CD14-positive monocyte (primary cell): ENCODE measurements around the gene FAM222B. TPM values are rescaled to one million over a fixed set of nuclear protein-coding genes. Genes with fewer than 3 reads are reported as not detected.

Source experiments
- DNase-seq, 3 donors: peaks; one replicate each; pipeline ENCODE4 v3.0.0-alpha.2; 2011 to 2022
- H2AFZ ChIP-seq: 2 replicates; pipeline ENCODE4 v1.6.0; 2012; ENCODE audit warnings: mild to moderate bottlenecking, low read depth, low read length, inconsistent platforms; ENCODE audit not compliant: insufficient read depth, poor library complexity, severe bottlenecking
- H3K27ac ChIP-seq, 2 donors: 1 replicate in 1 of 2; 2 replicates in 1 of 2; pipeline ENCODE4 v1.5.1; 2012 to 2013; ENCODE audit warnings: low read length in 2 of 2, control low read depth in 1 of 2, inconsistent platforms in 1 of 2, low read depth in 1 of 2, mild to moderate bottlenecking in 1 of 2
- H3K27me3 ChIP-seq, 2 donors: one replicate each; pipeline versions ENCODE4 v1.6.0 to v1.6.1; 2011 to 2013; ENCODE audit warnings: low read length in 2 of 2; ENCODE audit not compliant: control insufficient read depth in 2 of 2, insufficient read depth in 2 of 2
- H3K36me3 ChIP-seq, 2 donors: replicated peaks in 1 of 2; 1 replicate in 1 of 2; 2 replicates in 1 of 2; pipeline versions ENCODE4 v1.5.1 to v1.6.1; 2012 to 2013; ENCODE audit warnings: low read length in 2 of 2, control low read depth in 1 of 2, inconsistent platforms in 1 of 2, mild to moderate bottlenecking in 1 of 2; ENCODE audit not compliant: insufficient read depth in 2 of 2, control insufficient read depth in 1 of 2
- H3K4me1 ChIP-seq, 2 donors: 1 replicate in 1 of 2; 2 replicates in 1 of 2; pipeline versions ENCODE4 v1.5.1 to v1.6.1; 2012 to 2013; ENCODE audit warnings: low read length in 2 of 2, control low read depth in 1 of 2, inconsistent platforms in 1 of 2, mild to moderate bottlenecking in 1 of 2, moderate library complexity in 1 of 2; ENCODE audit not compliant: insufficient read depth in 2 of 2, control insufficient read depth in 1 of 2
- H3K4me2 ChIP-seq: replicated peaks from 2 replicates; pipeline ENCODE3; 2012; ENCODE audit warnings: low read length, moderate library complexity, mild to moderate bottlenecking; ENCODE audit not compliant: poor library complexity, severe bottlenecking; ENCODE audit errors: extremely low read depth
- H3K4me3 ChIP-seq, 3 experiments: fragments of 200-600 bp in 1 of 3; sonication (generic) in 1 of 3; replicated peaks in 1 of 3; 1 replicate in 2 of 3; 2 replicates in 1 of 3; pipeline ENCODE4 v1.5.1; 2011 to 2013; ENCODE audit warnings: low read length in 3 of 3, mild to moderate bottlenecking in 3 of 3, control low read depth in 2 of 3, low read depth in 2 of 3, inconsistent platforms in 1 of 3, moderate library complexity in 1 of 3
- H3K79me2 ChIP-seq: 2 replicates; pipeline ENCODE4 v1.6.0; 2012; ENCODE audit warnings: mild to moderate bottlenecking, control low read depth, inconsistent platforms, low read length, moderate library complexity; ENCODE audit not compliant: insufficient read depth
- H3K9ac ChIP-seq: 2 replicates; pipeline ENCODE4 v1.6.0; 2017; ENCODE audit warnings: low read length, mild to moderate bottlenecking; ENCODE audit not compliant: insufficient read depth, poor library complexity, severe bottlenecking
- H3K9me3 ChIP-seq, 2 donors: replicated peaks in 1 of 2; 1 replicate in 1 of 2; 2 replicates in 1 of 2; pipeline versions ENCODE4 v1.5.1 to v1.6.1; 2012 to 2013; ENCODE audit warnings: low read length in 2 of 2, control low read depth in 1 of 2; ENCODE audit not compliant: control insufficient read depth in 1 of 2, insufficient read depth in 1 of 2
- H4K20me1 ChIP-seq: 2 replicates; pipeline ENCODE4 v1.6.0; 2012; ENCODE audit warnings: mild to moderate bottlenecking, low read length, control low read depth, moderate library complexity; ENCODE audit not compliant: insufficient read depth
- H3K27ac Mint-ChIP-seq, 7 donors: one replicate each; pipeline ENCODE4 v1.8.0; 2020; ENCODE audit warnings: mild to moderate bottlenecking in 7 of 7, mixed read lengths in 7 of 7, moderate library complexity in 6 of 7, inconsistent platforms in 2 of 7
- H3K27me3 Mint-ChIP-seq, 3 donors: one replicate each; pipeline ENCODE4 v1.8.0; 2021 to 2022; ENCODE audit warnings: low read depth in 3 of 3, mild to moderate bottlenecking in 3 of 3, mixed read lengths in 3 of 3, moderate library complexity in 3 of 3, inconsistent platforms in 1 of 3
- H3K36me3 Mint-ChIP-seq, 2 donors: one replicate each; pipeline ENCODE4 v1.8.0; 2020; ENCODE audit warnings: mixed read lengths in 2 of 2, inconsistent platforms in 1 of 2, mild to moderate bottlenecking in 1 of 2
- H3K4me1 Mint-ChIP-seq: one replicate; pipeline ENCODE4 v1.8.0; 2020; ENCODE audit warnings: mild to moderate bottlenecking, mixed read lengths
- H3K4me3 Mint-ChIP-seq, 2 donors: one replicate each; pipeline ENCODE4 v1.8.0; 2020; ENCODE audit warnings: mild to moderate bottlenecking in 2 of 2, mixed read lengths in 2 of 2, moderate library complexity in 1 of 2
- H3K9me3 Mint-ChIP-seq, 7 donors: one replicate each; pipeline ENCODE4 v1.8.0; 2020 to 2022; ENCODE audit warnings: mixed read lengths in 7 of 7, mild to moderate bottlenecking in 6 of 7, moderate library complexity in 6 of 7, inconsistent platforms in 2 of 7
- WGBS: methylation state at CpG from one replicate; pipeline ENCODE4 v1.1.5; 2013; ENCODE audit warnings: missing lambda C conversion rate; ENCODE audit not compliant: insufficient coverage; 5-methylcytosine and 5-hydroxymethylcytosine counted together
- intact Hi-C, 2 donors: fragments of 100-400 bp; cut with micrococcal nuclease; formaldehyde crosslinking; loops; one replicate each; pipeline versions ENCODE4 v1.15.0 to v1.15.1; 2023
- polyA plus RNA-seq, 3 donors: library from polyadenylated mRNA; depleted of rRNA in 1 of 3; unstranded in 2 of 3; stranded (reverse) in 1 of 3; fragments of 300-500 nt in 2 of 3; fragments of >200 nt in 1 of 3; fragmentation: Illumina TruSeq in 2 of 3; gene quantifications; 1 replicate in 2 of 3; 2 replicates in 1 of 3; pipeline ENCODE4 v1.2.3, GENCODE V29; 2012 to 2021
- small RNA-seq: library from RNA; depleted of rRNA; stranded (forward); fragments of <200 nt; gene quantifications from one replicate; pipeline ENCODE3, GENCODE V24; 2012; ENCODE audit warnings: low read depth; ENCODE audit not compliant: insufficient read length
- TF ChIP-seq, protein P1 (sequence below): fragments of 200-600 bp; IDR thresholded peaks from one replicate; pipeline ENCODE4 v1.8.0; 2022; ENCODE audit warnings: antibody characterized with exemption, mild to moderate bottlenecking

FAM222B gene
- polyA plus RNA-seq, 3 donors, result 1.5 to 8.6 (median 1.9) TPM

GRCh38 chr17:28706471-28707338 lies 135.9 kb downstream of the FAM222B start:
- Mint-ChIP-seq H3K27me3 (peaks cover 0 to 6% (median 1%) of the 10 kb centered on the region in 3 donors), H3K36me3 (peaks cover 38 to 42% of the 10 kb centered on the region in 2 donors), H3K4me1 (peaks cover 10% of the 10 kb centered on the region), H3K27ac (peak overlapping the region in 2 of 7 donors; percentile 20 to 60), H3K4me3 (no peak overlapping the region), H3K9me3 (no peaks in the 10 kb centered on the region)
- peaks cover 28 to 41% of the 10 kb centered on the region in 2 donors for H3K36me3 ChIP-seq
- no peak overlapping the region for H3K9ac ChIP-seq
- no peaks in the 10 kb centered on the region for H3K27me3 ChIP-seq
- H3K27ac ChIP-seq, result no peak overlapping the region
- H3K4me2 ChIP-seq, result no peak overlapping the region
- no peaks in the 10 kb centered on the region for H3K79me2 ChIP-seq
- DNase-seq, result no peak
- H3K4me3 ChIP-seq, result no peak overlapping the region
- WGBS, result no CpG with 5 or more reads among the region's 7 CpGs
- peaks cover 7% of the 10 kb centered on the region for H4K20me1 ChIP-seq
- TF ChIP-seq, protein P1, sequence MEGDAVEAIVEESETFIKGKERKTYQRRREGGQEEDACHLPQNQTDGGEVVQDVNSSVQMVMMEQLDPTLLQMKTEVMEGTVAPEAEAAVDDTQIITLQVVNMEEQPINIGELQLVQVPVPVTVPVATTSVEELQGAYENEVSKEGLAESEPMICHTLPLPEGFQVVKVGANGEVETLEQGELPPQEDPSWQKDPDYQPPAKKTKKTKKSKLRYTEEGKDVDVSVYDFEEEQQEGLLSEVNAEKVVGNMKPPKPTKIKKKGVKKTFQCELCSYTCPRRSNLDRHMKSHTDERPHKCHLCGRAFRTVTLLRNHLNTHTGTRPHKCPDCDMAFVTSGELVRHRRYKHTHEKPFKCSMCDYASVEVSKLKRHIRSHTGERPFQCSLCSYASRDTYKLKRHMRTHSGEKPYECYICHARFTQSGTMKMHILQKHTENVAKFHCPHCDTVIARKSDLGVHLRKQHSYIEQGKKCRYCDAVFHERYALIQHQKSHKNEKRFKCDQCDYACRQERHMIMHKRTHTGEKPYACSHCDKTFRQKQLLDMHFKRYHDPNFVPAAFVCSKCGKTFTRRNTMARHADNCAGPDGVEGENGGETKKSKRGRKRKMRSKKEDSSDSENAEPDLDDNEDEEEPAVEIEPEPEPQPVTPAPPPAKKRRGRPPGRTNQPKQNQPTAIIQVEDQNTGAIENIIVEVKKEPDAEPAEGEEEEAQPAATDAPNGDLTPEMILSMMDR, result no peak
- peaks cover 7 to 8% of the 10 kb centered on the region in 2 donors for H3K4me1 ChIP-seq
- H3K9me3 ChIP-seq, result no peaks in the 10 kb centered on the region
- no peak overlapping the region for H2AFZ ChIP-seq
- intact Hi-C loops, result no loop called here

Small RNA genes within 50 kb of the gene (small RNA-seq; reads per million reads assigned to genes)
- gene RF00019 (not detected), gene SNORD42A (not detected), gene SNORD42B (1.2 reads per million), gene SNORD4A (not detected), gene SNORD4B (not detected)

Other genes starting within 250 kb of the FAM222B start
- 1 to 10 TPM in 1 of 3 donors, not detected in 2; 7.7 TPM for gene SPAG5, start 243.8 kb downstream of the FAM222B start, polyA plus RNA-seq
- 10 to 100 TPM in 1 of 3 donors, not detected in 2; 33.2 TPM for gene RSKR, start 228.6 kb downstream of the FAM222B start, polyA plus RNA-seq
- 10 to 100 TPM; 46.8 to 69.2 (median 53.2) TPM for gene BLTP2, start 197.6 kb downstream of the FAM222B start, polyA plus RNA-seq
- 100 to 1,000 TPM in 1 of 3 donors, 10 to 100 TPM in 2; 52.9 to 103 (median 84.5) TPM for gene SDF2, start 180.9 kb downstream of the FAM222B start, polyA plus RNA-seq
- gene SUPT6H, start 180.6 kb downstream of the FAM222B start, polyA plus RNA-seq, result 10 to 100 TPM in 1 of 3 donors, 1 to 10 TPM in 2; 3.8 to 33.9 (median 7.8) TPM
- 1 to 10 TPM in 1 of 3 donors, under 1 TPM in 2; 0.31 to 8.9 (median 0.78) TPM for gene PROCA1, start 130.9 kb downstream of the FAM222B start, polyA plus RNA-seq
- gene RAB34, start 124.9 kb downstream of the FAM222B start, polyA plus RNA-seq, result 10 to 100 TPM; 66.7 to 93.3 (median 79.1) TPM
- gene RPL23A, start 122.8 kb downstream of the FAM222B start, polyA plus RNA-seq, result 1,000 to 10,000 TPM in 2 of 3 donors, 100 to 1,000 TPM in 1; 542 to 1,304 (median 1,152) TPM
- gene TLCD1, start 116.6 kb downstream of the FAM222B start, polyA plus RNA-seq, result under 1 TPM in 1 of 3 donors, not detected in 2; 0.79 TPM
- gene NEK8, start 114.0 kb downstream of the FAM222B start, polyA plus RNA-seq, result 1 to 10 TPM; 2.7 to 9.6 (median 3.1) TPM
- gene TRAF4, start 98.8 kb downstream of the FAM222B start, polyA plus RNA-seq, result 10 to 100 TPM in 1 of 3 donors, 1 to 10 TPM in 1, under 1 TPM in 1; 0.33 to 38.0 (median 1.0) TPM
- gene ERAL1, start 12.2 kb upstream of the FAM222B start, polyA plus RNA-seq, result 10 to 100 TPM; 27.7 to 34.5 (median 33.8) TPM
- gene FLOT2, start 54.9 kb upstream of the FAM222B start, polyA plus RNA-seq, result 100 to 1,000 TPM; 138 to 271 (median 244) TPM
- 1 to 10 TPM; 3.7 to 4.5 (median 3.8) TPM for gene DHRS13, start 60.3 kb upstream of the FAM222B start, polyA plus RNA-seq
- 10 to 100 TPM in 1 of 3 donors, 1 to 10 TPM in 2; 1.4 to 62.5 (median 2.5) TPM for gene PHF12, start 108.7 kb upstream of the FAM222B start, polyA plus RNA-seq
- under 1 TPM; 0.17 to 0.33 (median 0.18) TPM for gene SEZ6, start 163.2 kb upstream of the FAM222B start, polyA plus RNA-seq
- gene PIPOX, start 200.4 kb upstream of the FAM222B start, polyA plus RNA-seq, result under 1 TPM in 2 of 3 donors, not detected in 1; 0.30 to 0.56 TPM